HG02571 (cell line): ENCODE results near the gene CCDC69.
"Not testable (repeated sequence)": the region's sequence is repeated elsewhere in the genome, so short reads cannot be mapped to it uniquely, and the experiment has no call there.

Experiments used
- ATAC-seq: cut with Tn5 transposase; IDR thresholded peaks from one replicate; pipeline ENCODE4 v1.9.1; 2021; ENCODE audit warnings: mild to moderate bottlenecking, moderate library complexity; ENCODE audit not compliant: unreplicated experiment

The CCDC69 gene

DNA sequence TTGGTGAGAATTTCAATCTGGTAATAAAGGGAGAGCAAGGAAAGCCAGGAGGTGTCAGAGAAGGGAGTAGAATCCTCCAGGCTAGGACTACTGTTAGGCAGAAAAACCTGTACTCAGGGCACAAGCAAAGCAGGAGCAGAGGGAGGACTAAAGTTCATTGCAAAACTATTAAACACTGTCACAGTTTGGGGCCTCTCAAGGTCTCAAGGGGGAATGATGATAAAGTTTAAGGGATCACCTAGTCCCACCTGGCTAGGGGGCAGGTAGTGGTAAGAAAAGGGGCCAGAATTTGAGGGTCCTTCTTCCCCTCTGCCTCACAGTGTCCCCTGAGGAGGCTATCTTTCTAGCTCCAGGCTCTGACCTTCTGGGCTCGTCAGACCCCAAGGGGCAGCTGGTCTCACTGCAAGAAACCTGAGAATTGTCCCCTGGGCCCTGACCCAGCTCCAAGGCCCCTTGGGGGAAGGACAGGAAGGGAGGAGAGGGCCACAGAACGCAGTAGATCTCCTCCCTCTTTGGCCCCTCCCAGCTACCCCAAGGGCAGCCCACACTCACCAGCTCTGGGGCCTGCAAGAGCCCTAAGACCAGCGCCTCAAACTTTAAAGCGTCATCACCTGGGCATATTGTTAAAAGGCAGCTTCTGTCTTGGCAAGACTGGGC is 974 bp downstream of the CCDC69 start:
- ATAC-seq, result peak; percentile 71

DNA sequence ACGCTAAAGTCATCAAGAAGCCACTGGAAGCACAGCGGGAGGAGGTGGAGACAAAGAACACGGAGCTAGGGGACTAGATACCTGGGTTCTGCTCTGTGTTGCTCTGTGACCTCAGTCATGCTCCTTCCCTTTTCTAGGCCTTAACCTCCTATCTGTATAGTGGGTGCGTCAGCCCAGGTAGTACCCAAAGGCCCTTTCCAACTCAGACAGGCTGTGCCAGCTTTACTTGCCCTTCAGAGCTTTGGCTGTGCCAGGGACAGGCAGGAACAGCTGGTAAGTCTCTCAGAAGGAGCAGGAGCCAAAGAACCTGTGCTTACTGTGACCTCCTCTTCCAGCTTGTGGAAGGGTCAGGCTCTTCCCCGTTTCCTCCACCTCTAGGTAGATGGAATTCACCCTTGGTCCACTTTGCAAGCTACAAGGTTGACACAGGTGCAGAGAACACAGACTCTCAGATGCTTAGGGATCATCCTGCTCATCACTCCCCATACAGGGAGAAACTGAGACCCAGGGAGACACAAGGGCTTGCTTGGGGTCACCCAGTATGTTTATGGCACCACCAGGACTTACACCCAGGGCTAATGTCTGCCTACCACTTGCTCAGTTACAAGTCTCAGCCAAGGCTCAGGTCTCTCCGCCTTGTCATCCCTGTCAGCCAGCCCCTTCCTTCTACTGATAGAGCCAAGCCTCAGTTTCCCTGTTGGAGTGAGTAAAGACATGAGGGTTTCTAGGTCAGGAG is 1.7 kb downstream of the CCDC69 start:
- no peak for ATAC-seq

- ATAC-seq, result no peak
Measured at GRCh38 chr5:151221574-151221973, 2.3 kb downstream of the CCDC69 start.

- no peak for ATAC-seq
Measured at GRCh38 chr5:151219789-151220188, 4.1 kb downstream of the CCDC69 start.

DNA sequence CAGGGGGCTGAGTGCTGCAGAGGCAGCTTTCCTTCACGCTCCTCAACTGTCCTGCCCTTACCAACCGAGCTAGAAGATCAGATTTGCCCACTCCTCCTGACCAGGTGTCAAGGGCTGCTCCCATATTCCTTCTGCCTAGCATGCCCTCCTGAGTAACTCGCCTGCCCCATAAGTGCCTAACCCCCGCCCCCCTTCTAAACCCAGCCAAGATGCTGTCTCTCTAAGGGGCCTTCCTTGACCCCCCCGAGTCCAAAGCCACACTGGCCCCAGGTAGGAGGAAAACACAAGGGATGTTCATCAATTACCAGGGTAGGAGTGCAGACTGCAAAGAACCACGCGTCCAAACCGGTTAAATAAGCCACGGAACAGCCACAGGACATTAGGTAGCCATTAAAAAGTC is 4.8 kb downstream of the CCDC69 start:
- no peak for ATAC-seq

DNA sequence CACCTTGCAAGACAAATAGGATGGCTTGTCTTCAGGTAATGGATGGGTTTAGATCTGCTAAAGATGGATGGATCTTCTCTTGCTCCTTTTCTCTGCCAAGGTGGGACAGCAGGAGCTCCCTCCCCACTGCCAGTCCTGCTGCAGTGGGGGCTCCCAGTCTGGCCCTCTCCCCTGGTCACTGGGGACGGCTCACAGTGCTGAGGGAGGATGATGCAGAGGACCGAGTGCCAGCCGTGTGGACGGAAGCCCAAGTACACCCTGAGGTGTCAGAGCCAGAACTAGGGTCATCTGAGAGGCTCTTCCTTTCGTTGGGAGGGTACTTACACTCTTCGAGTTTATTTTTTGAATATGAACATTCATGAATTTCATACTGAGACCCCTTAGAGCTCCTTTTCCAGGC is 5.7 kb downstream of the CCDC69 start:
- no peak for ATAC-seq

DNA sequence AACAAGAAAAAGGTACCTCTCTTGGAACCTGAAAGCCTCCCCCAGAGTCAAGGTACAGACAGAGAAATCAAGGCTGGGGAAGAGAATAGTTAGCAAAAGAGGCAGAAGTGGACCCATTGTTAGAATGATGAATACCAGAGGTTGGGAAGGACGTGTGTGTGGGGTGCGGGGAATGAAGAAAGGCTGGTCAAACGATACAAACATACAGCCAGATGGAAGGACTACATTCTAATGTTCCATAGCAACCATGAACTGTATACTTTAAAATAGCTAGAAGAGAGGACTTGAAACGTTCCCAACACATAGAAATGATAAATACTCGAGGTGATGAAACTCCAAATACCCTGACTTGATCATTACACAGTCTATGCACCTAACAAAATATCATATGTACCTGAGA is 7.1 kb downstream of the CCDC69 start:
- no peak for ATAC-seq

DNA sequence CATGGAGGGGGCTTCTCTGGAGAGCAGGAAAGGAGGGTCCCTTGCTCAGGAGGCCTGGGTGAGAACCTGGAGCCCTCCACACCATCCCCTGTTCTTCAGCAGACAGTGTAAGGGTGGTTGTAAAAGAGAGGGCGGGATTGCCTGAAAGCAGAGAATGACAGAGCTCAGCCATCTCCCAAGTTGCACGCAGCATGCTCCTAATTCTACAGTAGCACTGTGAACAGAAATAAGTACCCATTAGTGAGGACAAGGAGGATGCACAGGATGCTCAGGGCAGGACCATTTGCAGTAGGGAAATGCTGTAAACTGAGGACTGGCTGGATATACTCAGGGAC is 8.4 kb downstream of the CCDC69 start:
- no peak for ATAC-seq

GRCh38 chr5:151214614-151215545 is 9.0 kb downstream of the CCDC69 start:
- ATAC-seq, result peak; percentile 40

DNA sequence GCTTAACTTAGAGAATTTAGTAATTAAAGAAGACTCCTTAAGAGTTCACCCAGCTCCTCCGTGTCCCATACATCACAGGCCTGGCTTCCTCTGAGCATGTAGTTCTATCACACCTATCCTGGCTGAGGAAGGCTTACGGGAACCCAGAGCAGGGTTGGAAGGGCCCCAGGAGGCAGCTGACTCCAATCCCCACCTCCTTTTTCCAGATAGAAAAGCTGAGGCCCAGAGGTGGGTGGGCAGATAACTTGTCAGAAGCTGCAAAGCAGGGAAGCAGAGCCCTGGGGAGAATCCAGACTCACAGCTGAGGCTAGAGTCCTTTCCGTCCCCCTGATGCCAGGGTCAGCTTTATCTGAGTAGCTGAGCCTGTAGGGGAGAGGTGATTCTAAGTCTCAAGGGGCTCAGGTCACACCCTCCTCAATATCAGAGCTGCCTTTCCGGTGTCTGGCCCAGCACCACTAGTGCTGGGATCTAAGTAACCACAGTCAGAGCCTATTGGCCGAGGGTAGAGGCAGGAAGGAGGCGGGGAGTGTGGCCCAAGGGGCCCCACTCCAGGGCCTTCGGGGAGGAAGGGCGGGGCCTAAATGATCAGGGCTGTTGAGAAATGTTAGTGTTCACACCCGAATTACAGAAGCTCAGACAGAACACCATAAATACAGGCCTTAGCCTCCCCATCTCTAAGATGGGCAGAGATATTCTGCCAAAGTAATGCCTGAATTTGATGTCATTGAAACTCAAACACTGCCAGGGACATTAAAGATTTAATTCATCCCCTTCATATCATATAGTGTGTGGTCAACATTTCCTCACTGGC is 9.9 kb downstream of the CCDC69 start:
- peak; percentile 78 for ATAC-seq

GRCh38 chr5:151212406-151212798 is 11.5 kb downstream of the CCDC69 start:
- ATAC-seq, result peak; percentile 0

- no peak for ATAC-seq
Measured at GRCh38 chr5:151208481-151208914, 15.4 kb downstream of the CCDC69 start.

GRCh38 chr5:151205411-151205810 is 18.5 kb downstream of the CCDC69 start:
- ATAC-seq, result no peak

- no peak for ATAC-seq
Measured at GRCh38 chr5:151204051-151204450, 19.8 kb downstream of the CCDC69 start.

DNA sequence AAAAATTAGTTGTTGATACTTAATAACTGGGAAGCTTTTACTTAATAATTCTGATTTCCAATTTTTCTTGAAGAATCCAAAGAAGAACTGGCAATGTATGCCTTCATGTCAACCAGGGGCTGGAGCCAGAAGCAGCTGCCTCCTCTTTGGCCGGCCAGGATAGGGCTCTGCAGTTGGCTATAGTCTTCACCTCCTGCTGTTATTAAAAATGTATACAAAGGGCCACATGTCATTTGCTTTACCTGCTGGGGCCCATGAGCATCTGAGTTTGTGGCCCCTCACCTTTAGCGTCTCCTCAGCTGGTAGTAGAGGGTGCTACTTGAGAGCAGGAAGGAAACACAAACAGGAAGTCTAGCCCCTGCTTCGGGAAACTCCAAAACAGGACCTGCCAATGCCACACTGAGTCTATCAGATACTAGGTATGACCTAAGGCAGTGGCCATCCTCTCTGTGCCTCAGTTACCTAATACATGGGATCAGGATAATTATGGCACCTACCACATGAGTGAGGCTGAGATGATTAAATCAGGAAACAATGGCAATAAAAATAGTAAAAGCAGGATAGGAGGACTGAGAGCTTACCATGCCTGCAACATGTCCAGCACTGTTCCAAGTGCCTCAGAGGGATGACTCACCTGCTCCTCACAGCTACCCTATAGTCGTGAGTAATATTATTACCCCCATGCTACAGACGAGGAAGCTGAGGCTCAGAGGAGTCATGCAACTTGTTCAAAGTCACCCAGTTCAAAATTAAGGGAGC is 21.3 kb downstream of the CCDC69 start:
- no peak for ATAC-seq

DNA sequence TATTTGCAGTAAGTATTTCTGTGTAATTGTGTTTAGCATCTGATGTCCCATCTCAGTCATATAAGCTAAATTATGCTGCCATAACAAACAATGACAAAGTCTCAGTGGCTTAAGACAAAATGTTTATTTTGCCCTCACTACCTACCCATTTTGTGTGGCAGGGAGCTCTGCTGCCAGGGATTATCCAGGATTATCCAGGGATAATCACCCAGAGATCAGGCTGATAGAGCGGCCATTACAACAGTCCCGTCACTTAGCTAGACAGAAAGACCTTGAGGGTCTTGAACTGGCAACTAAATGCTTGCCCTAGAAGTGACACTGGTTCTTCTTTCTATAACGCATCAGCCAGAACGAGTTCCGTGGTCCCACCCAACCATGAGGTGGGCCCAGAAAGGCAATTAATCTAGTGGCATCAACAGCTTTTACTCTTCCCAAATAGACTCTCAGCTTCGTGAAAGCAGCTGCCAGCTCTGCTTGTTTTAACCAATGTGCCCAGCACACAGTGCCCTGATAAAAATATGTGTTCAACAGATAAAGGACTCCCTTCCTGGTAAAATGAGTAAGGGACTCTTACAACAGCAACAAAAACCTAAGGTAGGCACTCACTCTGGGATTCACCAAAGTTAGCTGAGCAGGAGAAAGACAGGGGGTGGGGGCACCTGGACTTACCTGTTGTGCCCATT is 22.8 kb downstream of the CCDC69 start:
- no peak for ATAC-seq

GRCh38 chr5:151199581-151200185 is 24.2 kb downstream of the CCDC69 start:
- no peak for ATAC-seq

GRCh38 chr5:151198861-151199260 is 25.0 kb downstream of the CCDC69 start:
- ATAC-seq, result no peak

DNA sequence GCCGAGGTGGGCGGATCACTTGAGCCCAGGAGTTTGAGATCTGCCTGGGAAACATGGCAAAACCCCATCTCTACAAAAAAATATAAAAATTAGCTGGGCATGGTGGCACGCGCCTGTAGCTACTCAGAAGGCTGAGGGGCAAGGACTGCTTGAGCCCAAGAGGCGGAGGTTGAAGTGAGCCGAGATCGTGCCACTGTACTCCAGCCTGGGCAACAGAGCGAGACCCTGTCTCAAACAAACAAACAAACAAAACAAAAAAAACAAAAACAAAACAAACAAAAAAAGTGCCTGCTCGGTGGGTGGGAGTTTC is 26.6 kb downstream of the CCDC69 start:
- not testable (repeated sequence) for ATAC-seq
